Activated T-helper 2 cell treated with anti-CD3 and anti-CD28 coated beads, Interferon-gamma antibody, Interleukin-2, Interleukin-4, amounts not matched to agents 10 μg/mL and 5 μg/mL and 100 μg/mL, durations not matched to agents 14 hours and 24 hours and 36 hours (primary cell): ENCODE data around the gene ZNRF1. TPM values are rescaled to one million over a fixed set of nuclear protein-coding genes. Genes with fewer than 3 reads are reported as not detected.
"Not testable (repeated sequence)": the region's sequence is repeated elsewhere in the genome, so short reads cannot be mapped to it uniquely, and the experiment has no call there.

Experiments used
- DNase-seq: peaks from one replicate; pipeline ENCODE4 v3.0.0; 2021; ENCODE audit warnings: low spot score
- H3K27ac Mint-ChIP-seq: one replicate; pipeline ENCODE4 v1.8.0; 2021; ENCODE audit warnings: mixed read lengths
- H3K27me3 Mint-ChIP-seq: one replicate; pipeline ENCODE4 v1.8.0; 2021; ENCODE audit warnings: low read depth, mixed read lengths
- H3K36me3 Mint-ChIP-seq: one replicate; pipeline ENCODE4 v1.8.0; 2021; ENCODE audit warnings: low read depth, mixed read lengths
- H3K4me1 Mint-ChIP-seq: one replicate; pipeline ENCODE4 v1.8.0; 2021; ENCODE audit warnings: low read depth, mixed read lengths
- H3K4me3 Mint-ChIP-seq: one replicate; pipeline ENCODE4 v1.8.0; 2021; ENCODE audit warnings: low read depth, mild to moderate bottlenecking, moderate library complexity, mixed read lengths
- H3K9me3 Mint-ChIP-seq: one replicate; pipeline ENCODE4 v1.8.0; 2021; ENCODE audit warnings: mixed read lengths
- intact Hi-C: fragments of 100-400 bp; cut with micrococcal nuclease; formaldehyde crosslinking; loops from one replicate; pipeline ENCODE4 v1.15.1; 2023
- total RNA-seq: library from RNA; stranded (reverse); gene quantifications from 2 replicates; pipeline ENCODE4 v1.2.3, GENCODE V29; 2022

Gene ZNRF1
- total RNA-seq, 1 donor from 2014 or later: 34.8 TPM

- Mint-ChIP-seq H3K27ac (no peak overlapping the region), H3K9me3 (peaks cover 6% of the 10 kb centered on the region), H3K27me3 (no peaks in the 10 kb centered on the region), H3K4me3 (no peak overlapping the region), H3K36me3 (peaks cover 33% of the 10 kb centered on the region), H3K4me1 (peaks cover 40% of the 10 kb centered on the region)
- DNase-seq: no peak
- intact Hi-C loops: no loop called here
Measured at GRCh38 chr16:75080205-75081029, 81.6 kb downstream of the ZNRF1 start.

DNA sequence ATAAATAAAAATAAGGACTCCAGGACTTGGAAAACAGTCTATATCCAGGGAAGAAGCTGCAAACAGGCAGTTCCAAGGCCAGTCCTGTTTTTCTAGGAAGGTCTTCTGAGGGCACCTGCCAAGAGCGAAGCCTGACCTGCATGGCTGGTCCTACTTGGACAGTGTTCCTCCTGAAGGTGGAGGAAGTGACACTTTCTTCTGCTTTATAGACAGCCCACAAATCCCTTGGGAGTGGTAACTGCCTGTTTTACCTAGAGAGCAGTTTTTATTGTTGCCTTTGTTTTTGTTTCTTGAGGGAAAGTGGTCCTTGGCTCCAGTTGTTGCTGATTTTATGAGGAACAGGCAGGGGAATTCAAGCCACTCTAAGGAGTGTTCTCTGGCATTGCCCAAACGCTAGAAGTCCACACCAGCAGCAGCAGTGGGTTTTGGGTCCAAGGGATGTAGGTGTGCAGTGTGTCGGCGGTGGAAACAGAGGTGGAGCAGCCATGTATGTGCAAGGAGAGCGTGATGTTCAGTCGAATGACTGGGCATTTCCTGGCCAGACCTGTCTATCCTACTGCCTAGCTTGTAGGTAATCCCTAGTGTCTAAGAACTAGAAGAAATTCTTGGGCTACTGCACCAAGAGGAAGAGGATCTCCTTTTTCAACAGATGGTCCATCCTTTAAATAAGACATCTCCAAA is 82.5 kb downstream of the ZNRF1 start:
- intact Hi-C loops: no loop called here
- Mint-ChIP-seq H3K4me1 (peaks cover 36% of the 10 kb centered on the region), H3K36me3 (peaks cover 34% of the 10 kb centered on the region), H3K9me3 (peaks cover 6% of the 10 kb centered on the region), H3K4me3 (no peak overlapping the region), H3K27me3 (no peaks in the 10 kb centered on the region), H3K27ac (no peak overlapping the region)
- no peak for DNase-seq

DNA sequence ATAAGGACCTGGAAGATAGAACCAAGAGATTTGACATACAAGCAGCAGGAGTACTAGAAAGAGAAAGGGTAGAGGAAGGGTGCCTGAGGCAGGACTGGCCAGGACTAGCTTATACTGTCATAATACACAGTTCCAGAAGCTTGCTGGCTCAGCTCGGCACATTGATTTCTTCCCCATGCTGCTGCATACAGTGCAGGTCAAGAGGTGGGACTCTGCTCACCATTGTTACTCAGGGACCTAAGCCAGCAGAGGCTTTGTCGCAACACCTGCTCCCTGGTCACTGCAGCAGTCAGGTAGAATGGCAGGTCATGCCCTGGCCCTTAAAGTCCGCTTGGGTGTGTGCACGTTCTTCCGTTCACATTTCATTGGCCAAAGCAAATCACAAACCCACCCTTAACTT is 85.0 kb downstream of the ZNRF1 start:
- no peak for DNase-seq
- Mint-ChIP-seq H3K27ac (no peak overlapping the region), H3K27me3 (no peaks in the 10 kb centered on the region), H3K4me1 (peaks cover 35% of the 10 kb centered on the region), H3K4me3 (no peak overlapping the region), H3K36me3 (peaks cover 25% of the 10 kb centered on the region), H3K9me3 (peaks cover 2% of the 10 kb centered on the region)
- intact Hi-C loops: no loop called here

- no peak overlapping the region for H3K4me3 Mint-ChIP-seq
- DNase-seq: no peak
- peaks cover 35% of the 10 kb centered on the region for H3K4me1 Mint-ChIP-seq
- no peaks in the 10 kb centered on the region for H3K27me3 Mint-ChIP-seq
- H3K9me3 Mint-ChIP-seq: no peaks in the 10 kb centered on the region
- H3K27ac Mint-ChIP-seq: no peak overlapping the region
- intact Hi-C loops: no loop called here
- peaks cover 22% of the 10 kb centered on the region for H3K36me3 Mint-ChIP-seq
Measured at GRCh38 chr16:75085556-75085955, 86.7 kb downstream of the ZNRF1 start.

GRCh38 chr16:75086281-75086680 is 87.5 kb downstream of the ZNRF1 start:
- Mint-ChIP-seq H3K27ac (no peak overlapping the region), H3K9me3 (no peaks in the 10 kb centered on the region), H3K4me1 (peaks cover 34% of the 10 kb centered on the region), H3K36me3 (peaks cover 22% of the 10 kb centered on the region), H3K4me3 (no peak overlapping the region), H3K27me3 (no peaks in the 10 kb centered on the region)
- intact Hi-C loops: no loop called here
- DNase-seq: no peak

DNA sequence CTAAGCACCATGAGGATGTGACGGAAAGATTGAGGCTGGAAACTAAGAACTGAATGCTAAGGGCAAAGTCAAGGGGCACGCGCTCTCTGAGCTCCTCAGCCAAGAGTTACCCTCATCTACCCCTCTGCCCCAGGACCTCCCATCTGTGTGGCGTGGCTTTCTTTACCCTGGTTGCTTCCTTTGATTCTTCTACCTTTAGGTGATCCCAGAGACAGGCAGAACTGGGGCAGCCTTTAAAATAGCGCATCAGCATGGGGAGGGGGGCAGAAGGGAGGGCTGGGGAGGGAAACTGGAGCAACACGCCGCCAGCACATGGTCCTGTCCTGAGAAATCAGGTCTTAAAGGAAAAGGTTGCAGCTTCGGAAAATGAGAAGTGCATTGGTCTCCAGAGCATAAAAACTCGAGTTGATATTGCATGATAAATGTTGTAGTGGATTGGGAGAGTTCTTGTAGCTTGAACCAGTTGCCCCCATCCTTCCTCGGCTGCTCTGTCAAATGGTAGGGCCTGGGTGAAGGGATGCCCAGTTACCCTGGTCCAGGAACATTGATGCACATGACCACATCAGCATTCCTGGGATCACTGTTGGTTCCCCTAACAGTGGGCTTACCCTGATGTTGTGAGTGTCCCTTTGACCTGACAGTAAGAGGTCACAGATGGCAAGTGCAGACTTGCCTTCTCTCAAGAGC is 88.0 kb downstream of the ZNRF1 start:
- peaks cover 30% of the 10 kb centered on the region for H3K4me1 Mint-ChIP-seq
- no peaks in the 10 kb centered on the region for H3K9me3 Mint-ChIP-seq
- H3K27ac Mint-ChIP-seq: no peak overlapping the region
- DNase-seq: no peak
- intact Hi-C loops: no loop called here
- peaks cover 22% of the 10 kb centered on the region for H3K36me3 Mint-ChIP-seq
- H3K27me3 Mint-ChIP-seq: no peaks in the 10 kb centered on the region
- H3K4me3 Mint-ChIP-seq: no peak overlapping the region

GRCh38 chr16:75087375-75087979 is 88.7 kb downstream of the ZNRF1 start:
- intact Hi-C loops: no loop called here
- H3K27ac Mint-ChIP-seq: no peak overlapping the region
- DNase-seq: no peak

GRCh38 chr16:75088216-75088615 is 89.4 kb downstream of the ZNRF1 start:
- H3K36me3 Mint-ChIP-seq: peaks cover 22% of the 10 kb centered on the region
- H3K27ac Mint-ChIP-seq: no peak overlapping the region
- no peak overlapping the region for H3K4me3 Mint-ChIP-seq
- DNase-seq: no peak
- intact Hi-C loops: no loop called here
- no peaks in the 10 kb centered on the region for H3K9me3 Mint-ChIP-seq
- no peaks in the 10 kb centered on the region for H3K27me3 Mint-ChIP-seq
- peaks cover 32% of the 10 kb centered on the region for H3K4me1 Mint-ChIP-seq

More at GRCh38 chr16:75087375-75087979, 88.7 kb downstream of the ZNRF1 start:
- Mint-ChIP-seq H3K36me3 (peaks cover 22% of the 10 kb centered on the region), H3K9me3 (no peaks in the 10 kb centered on the region), H3K4me1 (peaks cover 34% of the 10 kb centered on the region), H3K4me3 (no peak overlapping the region), H3K27me3 (no peaks in the 10 kb centered on the region)

DNA sequence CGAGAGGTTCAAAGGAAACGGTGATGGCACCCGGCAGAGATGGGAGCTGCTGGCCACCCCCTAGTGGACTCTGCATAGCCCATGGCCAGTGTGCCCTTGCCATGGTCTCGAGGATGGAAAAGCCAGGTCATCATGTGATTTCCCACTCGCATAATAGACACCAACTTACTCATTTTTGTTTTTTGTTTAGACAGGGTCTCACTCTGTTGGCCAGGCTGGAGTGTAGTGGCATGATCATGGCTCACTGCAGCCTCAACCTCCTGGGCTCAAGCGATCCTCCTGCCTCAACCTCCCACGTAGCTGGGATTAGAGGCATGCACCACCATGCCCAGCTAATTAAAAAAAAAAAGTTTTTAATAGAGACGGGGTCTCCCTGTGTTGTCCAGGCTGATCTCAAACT is 90.1 kb downstream of the ZNRF1 start:
- Mint-ChIP-seq H3K27me3 (no peaks in the 10 kb centered on the region), H3K4me1 (peaks cover 29% of the 10 kb centered on the region), H3K36me3 (peaks cover 22% of the 10 kb centered on the region), H3K27ac (no peak overlapping the region), H3K9me3 (no peaks in the 10 kb centered on the region), H3K4me3 (no peak overlapping the region)
- no peak for DNase-seq
- intact Hi-C loops: no loop called here

DNA sequence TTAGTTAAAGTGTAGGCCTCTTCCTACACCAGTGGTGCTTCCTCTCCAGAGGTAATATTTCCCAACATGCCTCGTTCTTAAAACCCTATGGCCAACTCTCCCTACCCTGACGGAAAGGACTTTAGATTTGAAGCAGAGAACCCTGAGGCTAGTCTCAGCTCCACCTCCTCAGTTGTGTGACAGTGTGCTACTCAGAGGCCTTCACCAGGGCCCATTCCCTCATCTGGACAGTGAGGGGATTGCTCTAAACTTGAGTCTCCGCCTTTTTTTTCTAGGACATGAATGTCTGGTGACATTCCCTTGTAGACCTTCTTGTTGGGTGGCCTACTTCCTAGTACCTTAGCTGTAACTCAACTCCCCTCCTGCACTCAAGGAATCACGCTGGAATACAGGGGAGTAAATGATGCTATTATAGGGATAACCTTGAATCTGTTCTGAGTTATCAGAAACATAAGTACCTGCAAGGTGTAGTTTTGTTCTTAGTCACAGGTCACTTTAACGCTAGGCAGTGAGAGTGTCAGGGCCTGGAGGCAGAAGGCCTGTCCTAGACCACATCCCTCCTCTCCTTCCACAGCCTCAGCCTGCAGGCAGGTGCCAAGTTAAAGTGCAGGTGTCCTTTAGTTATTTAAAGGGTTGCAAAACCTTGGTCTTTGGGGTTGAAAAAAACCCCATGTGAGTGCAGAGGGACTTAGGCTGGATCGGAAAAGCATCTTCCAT is 90.8 kb downstream of the ZNRF1 start:
- peaks cover 26% of the 10 kb centered on the region for H3K4me1 Mint-ChIP-seq
- no peaks in the 10 kb centered on the region for H3K9me3 Mint-ChIP-seq
- H3K4me3 Mint-ChIP-seq: no peak overlapping the region
- no peak for DNase-seq
- no peaks in the 10 kb centered on the region for H3K27me3 Mint-ChIP-seq
- peaks cover 21% of the 10 kb centered on the region for H3K36me3 Mint-ChIP-seq
- intact Hi-C loops: no loop called here
- peak overlapping the region; percentile 15 for H3K27ac Mint-ChIP-seq

GRCh38 chr16:75090899-75091298 is 92.1 kb downstream of the ZNRF1 start:
- H3K36me3 Mint-ChIP-seq: peaks cover 13% of the 10 kb centered on the region
- H3K4me3 Mint-ChIP-seq, intact Hi-C loops, H3K9me3 Mint-ChIP-seq, H3K27me3 Mint-ChIP-seq, H3K27ac Mint-ChIP-seq, DNase-seq: not testable (repeated sequence)
- peaks cover 24% of the 10 kb centered on the region for H3K4me1 Mint-ChIP-seq

DNA sequence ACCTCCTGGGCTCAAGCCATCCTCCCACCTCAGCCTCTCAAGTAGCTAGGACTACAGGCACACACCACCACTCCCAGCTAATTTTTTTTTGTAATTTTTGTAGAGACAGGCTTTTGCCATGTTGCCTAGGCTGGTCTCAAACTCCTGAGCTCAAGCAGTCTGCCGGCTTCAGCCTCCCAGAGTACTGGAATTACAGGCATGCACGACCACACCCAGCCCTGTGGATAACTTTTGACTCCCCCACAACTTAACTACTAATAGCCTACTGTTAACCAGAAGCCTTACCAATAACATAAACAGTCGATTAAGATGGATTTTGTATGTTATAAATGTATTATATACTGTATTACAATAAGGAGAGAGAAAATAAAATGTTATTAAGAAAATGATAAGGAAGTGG is 92.8 kb downstream of the ZNRF1 start:
- H3K4me1 Mint-ChIP-seq: peaks cover 28% of the 10 kb centered on the region
- not testable (repeated sequence) for H3K27ac Mint-ChIP-seq

More for the DNA sequence above, 92.8 kb downstream of the ZNRF1 start:
- H3K4me3 Mint-ChIP-seq, intact Hi-C loops, H3K9me3 Mint-ChIP-seq, H3K36me3 Mint-ChIP-seq, DNase-seq, H3K27me3 Mint-ChIP-seq: not testable (repeated sequence)
